Measurements from ENCODE around the gene RGS7. TPM values are rescaled to one million over a fixed set of nuclear protein-coding genes. Genes with fewer than 3 reads are reported as not detected.

RGS7 gene
- total RNA-seq, 1 experiment from 2014 or later = 1.5 TPM

DNA sequence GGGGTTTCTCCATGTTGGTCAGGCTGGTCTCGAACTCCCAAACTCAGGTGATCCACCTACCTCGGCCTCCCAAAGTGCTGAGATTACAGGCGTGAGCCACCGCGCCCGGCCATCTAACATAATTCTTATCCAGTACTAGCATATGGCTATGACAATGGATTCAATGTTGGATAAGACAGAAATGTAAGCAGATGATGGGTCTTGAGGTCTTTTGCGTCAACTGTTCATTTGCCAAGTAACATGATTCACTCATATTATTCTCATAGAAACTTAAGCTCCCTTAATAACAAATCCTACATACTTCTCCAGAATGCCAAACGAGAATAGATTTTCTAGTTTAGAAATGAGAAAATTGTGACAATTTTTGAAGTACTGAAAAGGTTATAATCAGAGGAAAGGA lies 170.3 kb downstream of the RGS7 start:
- Histone ChIP-seq H3K9ac (ENCODE audit: extremely low read depth, insufficient read length, low read length) (no peak overlapping the region), H2BK15ac (ENCODE audit: low read depth, low read length) (no peak overlapping the region), H3K4ac (ENCODE audit: low read depth, low read length) (no peak overlapping the region), H3K4me1 (ENCODE audit: insufficient read depth, low read length) (peaks cover 1% of the 10 kb centered on the region; the same call in 1 of the 2 replicates), H3K23ac (ENCODE audit: insufficient read length, low read depth, low read length) (no peak overlapping the region), H3K27me3 (ENCODE audit: insufficient read depth, low read length) (no peaks in the 10 kb centered on the region), H4K8ac (replicated peaks; ENCODE audit: insufficient read length, low read depth, low read length) (no peak overlapping the region), H3K18ac (ENCODE audit: insufficient read length, low read depth, low read length) (no peak overlapping the region), H4K5ac (ENCODE audit: insufficient read length, low read depth, low read length) (no peak overlapping the region), H2AK5ac (ENCODE audit: insufficient read length, low read length) (no peak overlapping the region), H3K56ac (ENCODE audit: insufficient read length, low read depth, low read length) (no peak overlapping the region), H2BK20ac (ENCODE audit: low read depth, low read length, poor library complexity, severe bottlenecking) (no peak overlapping the region), H3K4me2 (ENCODE audit: insufficient read depth, insufficient read length, low read length) (no peak overlapping the region), H2BK5ac (ENCODE audit: insufficient read length, low read length) (no peak overlapping the region), H3K27ac (ENCODE audit: insufficient read length, low read depth, low read length) (no peak overlapping the region), H3T11ph (ENCODE audit: low read length) (no peak overlapping the region), H2BK120ac (ENCODE audit: low read depth, low read length, poor library complexity, severe bottlenecking) (no peak overlapping the region), H2AFZ (ENCODE audit: low read length) (no peak overlapping the region), H3K9me3 (ENCODE audit: control insufficient read depth, low read depth, low read length) (no peaks in the 10 kb centered on the region), H3K14ac (ENCODE audit: insufficient read depth, low read length) (no peak overlapping the region), H3K79me1 (ENCODE audit: insufficient read depth, low read depth, low read length, poor library complexity, severe bottlenecking) (no peaks in the 10 kb centered on the region), H4K20me1 (ENCODE audit: control insufficient read depth, insufficient read depth, insufficient read length) (no peaks in the 10 kb centered on the region), H4K91ac (ENCODE audit: insufficient read length, low read depth, low read length) (no peak overlapping the region), H2BK12ac (ENCODE audit: insufficient read length, low read depth, low read length) (no peak overlapping the region), H3K23me2 (ENCODE audit: insufficient read length, low read depth, low read length, poor library complexity, severe bottlenecking) (no peaks in the 10 kb centered on the region), H3K79me2 (ENCODE audit: insufficient read depth, low read length) (no peaks in the 10 kb centered on the region)
- Mint-ChIP-seq H3K4me3 (no peak overlapping the region), H3K36me3 (ENCODE audit: insufficient read depth in 1 of 3, low read depth in 3 of 3) (peaks cover 0 to 15% (median 0%) of the 10 kb centered on the region in 3 experiments; a peak in 1 of 7 replicates), H3K9me3 (peaks cover 2 to 5% of the 10 kb centered on the region in 2 experiments; a peak in 4 of 5 replicates), H3K4me1 (peaks cover 13% of the 10 kb centered on the region in 2 experiments), H3K27me3 (ENCODE audit: low read depth) (no peaks in the 10 kb centered on the region), H3K27ac (no peak overlapping the region)
- TF ChIP-seq, protein P1, sequence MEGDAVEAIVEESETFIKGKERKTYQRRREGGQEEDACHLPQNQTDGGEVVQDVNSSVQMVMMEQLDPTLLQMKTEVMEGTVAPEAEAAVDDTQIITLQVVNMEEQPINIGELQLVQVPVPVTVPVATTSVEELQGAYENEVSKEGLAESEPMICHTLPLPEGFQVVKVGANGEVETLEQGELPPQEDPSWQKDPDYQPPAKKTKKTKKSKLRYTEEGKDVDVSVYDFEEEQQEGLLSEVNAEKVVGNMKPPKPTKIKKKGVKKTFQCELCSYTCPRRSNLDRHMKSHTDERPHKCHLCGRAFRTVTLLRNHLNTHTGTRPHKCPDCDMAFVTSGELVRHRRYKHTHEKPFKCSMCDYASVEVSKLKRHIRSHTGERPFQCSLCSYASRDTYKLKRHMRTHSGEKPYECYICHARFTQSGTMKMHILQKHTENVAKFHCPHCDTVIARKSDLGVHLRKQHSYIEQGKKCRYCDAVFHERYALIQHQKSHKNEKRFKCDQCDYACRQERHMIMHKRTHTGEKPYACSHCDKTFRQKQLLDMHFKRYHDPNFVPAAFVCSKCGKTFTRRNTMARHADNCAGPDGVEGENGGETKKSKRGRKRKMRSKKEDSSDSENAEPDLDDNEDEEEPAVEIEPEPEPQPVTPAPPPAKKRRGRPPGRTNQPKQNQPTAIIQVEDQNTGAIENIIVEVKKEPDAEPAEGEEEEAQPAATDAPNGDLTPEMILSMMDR (conservative IDR thresholded peaks at IDR 0.05) = no peak
- DNase-seq = no peak
- no CpG with 5 or more reads among the region's 8 CpGs for WGBS (ENCODE audit: extremely low coverage, insufficient read length, low lambda C conversion rate)
